ENCODE measurements around the gene HOXC11.

GRCh38 chr12:53992377-53992889 is 19.5 kb downstream of the HOXC11 start:
- TF ChIP-seq, protein P1, sequence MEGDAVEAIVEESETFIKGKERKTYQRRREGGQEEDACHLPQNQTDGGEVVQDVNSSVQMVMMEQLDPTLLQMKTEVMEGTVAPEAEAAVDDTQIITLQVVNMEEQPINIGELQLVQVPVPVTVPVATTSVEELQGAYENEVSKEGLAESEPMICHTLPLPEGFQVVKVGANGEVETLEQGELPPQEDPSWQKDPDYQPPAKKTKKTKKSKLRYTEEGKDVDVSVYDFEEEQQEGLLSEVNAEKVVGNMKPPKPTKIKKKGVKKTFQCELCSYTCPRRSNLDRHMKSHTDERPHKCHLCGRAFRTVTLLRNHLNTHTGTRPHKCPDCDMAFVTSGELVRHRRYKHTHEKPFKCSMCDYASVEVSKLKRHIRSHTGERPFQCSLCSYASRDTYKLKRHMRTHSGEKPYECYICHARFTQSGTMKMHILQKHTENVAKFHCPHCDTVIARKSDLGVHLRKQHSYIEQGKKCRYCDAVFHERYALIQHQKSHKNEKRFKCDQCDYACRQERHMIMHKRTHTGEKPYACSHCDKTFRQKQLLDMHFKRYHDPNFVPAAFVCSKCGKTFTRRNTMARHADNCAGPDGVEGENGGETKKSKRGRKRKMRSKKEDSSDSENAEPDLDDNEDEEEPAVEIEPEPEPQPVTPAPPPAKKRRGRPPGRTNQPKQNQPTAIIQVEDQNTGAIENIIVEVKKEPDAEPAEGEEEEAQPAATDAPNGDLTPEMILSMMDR (conservative IDR thresholded peaks at IDR 0.05 in 1 of 2, IDR thresholded peaks at IDR 0.05 in 1 of 2; ENCODE audit: extremely low read depth in 1 of 2, insufficient read depth in 1 of 2, low read depth in 1 of 2, low read length in 2 of 2), result no peak
- no peak for TF ChIP-seq EZH2 (IDR thresholded peaks at IDR 0.05; ENCODE audit: borderline replicate concordance, low read length)
